Measurements from ENCODE around the gene LGALS3BP. TPM values are rescaled to one million over a fixed set of nuclear protein-coding genes. Genes with fewer than 3 reads are reported as not detected.

Gene LGALS3BP
- total and polyA plus RNA-seq, 2 donors (not counting 1 experiment from before 2014, with no cell fraction given): 1.8 to 7.5 TPM

DNA sequence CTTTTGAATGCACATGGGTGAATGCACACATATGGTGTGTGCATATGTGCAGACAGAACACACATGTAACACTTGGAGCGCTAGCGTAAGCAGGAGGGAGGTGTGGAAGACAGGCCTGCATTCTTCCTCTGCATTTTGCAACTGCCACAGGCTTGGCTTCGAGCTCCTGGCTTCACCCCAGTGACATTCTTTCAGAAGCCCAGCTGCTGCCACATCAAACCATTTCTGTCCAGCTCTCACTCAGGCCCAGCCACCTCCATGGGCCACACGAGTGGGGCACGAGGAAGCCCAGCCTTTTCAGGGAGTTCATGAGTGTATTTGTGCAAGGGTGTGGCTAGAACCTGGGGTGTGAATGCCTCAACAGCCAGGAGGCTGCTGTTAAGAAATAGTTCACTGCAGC is 18.8 kb downstream of the LGALS3BP start:
- no peak overlapping the region for H2AFZ ChIP-seq (ENCODE audit: insufficient read depth, low read depth, low read length, poor library complexity, severe bottlenecking)
- H3K27ac Mint-ChIP-seq: no peak overlapping the region
- peaks cover 9 to 12% of the 10 kb centered on the region in 2 donors for H3K4me1 ChIP-seq (ENCODE audit: control insufficient read depth in 2 of 2, insufficient read depth in 2 of 2, low read length in 2 of 2)
- no peaks in the 10 kb centered on the region for H3K9me3 Mint-ChIP-seq (ENCODE audit: insufficient read depth)
- H3K4me3 ChIP-seq (ENCODE audit: control extremely low read depth in 1 of 5, extremely low read depth in 1 of 5, insufficient read depth in 1 of 5, low read depth in 2 of 5, low read length in 4 of 5): no peak overlapping the region
- no peaks in the 10 kb centered on the region for H4K20me1 ChIP-seq (ENCODE audit: control insufficient read depth, insufficient read depth, low read length, poor library complexity, severe bottlenecking)
- ATAC-seq (ENCODE audit: low read depth): no peak
- H3K27me3 ChIP-seq (replicated peaks in 1 of 4; ENCODE audit: control extremely low read depth in 1 of 4, control insufficient read depth in 3 of 4, insufficient read depth in 4 of 4, low read length in 3 of 4): no peaks in the 10 kb centered on the region
- no peak for DNase-seq
- intact Hi-C loops (cut with micrococcal nuclease): no loop called here
- peaks cover 0 to 5% (median 0%) of the 10 kb centered on the region in 3 donors for H3K9me3 ChIP-seq (ENCODE audit: control extremely low read depth in 1 of 3, control insufficient read depth in 2 of 3, insufficient read depth in 1 of 3, low read length in 2 of 3)
- H3K4me3 Mint-ChIP-seq: no peak overlapping the region
- no peaks in the 10 kb centered on the region for H3K27me3 Mint-ChIP-seq
- TF ChIP-seq EZH2 (IDR thresholded peaks at IDR 0.05; ENCODE audit: borderline replicate concordance, insufficient read depth, low read depth, low read length, poor library complexity, severe bottlenecking): no peak
- TF ChIP-seq, protein P1, sequence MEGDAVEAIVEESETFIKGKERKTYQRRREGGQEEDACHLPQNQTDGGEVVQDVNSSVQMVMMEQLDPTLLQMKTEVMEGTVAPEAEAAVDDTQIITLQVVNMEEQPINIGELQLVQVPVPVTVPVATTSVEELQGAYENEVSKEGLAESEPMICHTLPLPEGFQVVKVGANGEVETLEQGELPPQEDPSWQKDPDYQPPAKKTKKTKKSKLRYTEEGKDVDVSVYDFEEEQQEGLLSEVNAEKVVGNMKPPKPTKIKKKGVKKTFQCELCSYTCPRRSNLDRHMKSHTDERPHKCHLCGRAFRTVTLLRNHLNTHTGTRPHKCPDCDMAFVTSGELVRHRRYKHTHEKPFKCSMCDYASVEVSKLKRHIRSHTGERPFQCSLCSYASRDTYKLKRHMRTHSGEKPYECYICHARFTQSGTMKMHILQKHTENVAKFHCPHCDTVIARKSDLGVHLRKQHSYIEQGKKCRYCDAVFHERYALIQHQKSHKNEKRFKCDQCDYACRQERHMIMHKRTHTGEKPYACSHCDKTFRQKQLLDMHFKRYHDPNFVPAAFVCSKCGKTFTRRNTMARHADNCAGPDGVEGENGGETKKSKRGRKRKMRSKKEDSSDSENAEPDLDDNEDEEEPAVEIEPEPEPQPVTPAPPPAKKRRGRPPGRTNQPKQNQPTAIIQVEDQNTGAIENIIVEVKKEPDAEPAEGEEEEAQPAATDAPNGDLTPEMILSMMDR (IDR thresholded peaks at IDR 0.05): no peak
- H3K79me2 ChIP-seq (ENCODE audit: control insufficient read depth, insufficient read depth, low read length): no peaks in the 10 kb centered on the region
- H3K9ac ChIP-seq (ENCODE audit: low read length): no peak overlapping the region
- POLR2A ChIA-PET: no interaction called here
- no peak overlapping the region for H3K27ac ChIP-seq (ENCODE audit: low read length in 2 of 2)
- no peak overlapping the region for H3K4me2 ChIP-seq (replicated peaks; ENCODE audit: low read depth, low read length, poor library complexity, severe bottlenecking)
- H3K4me1 Mint-ChIP-seq: peaks cover 14% of the 10 kb centered on the region
- CTCF ChIA-PET: interaction anchor here (2.8 kb wide), 1 partner anchor 11 kb away, joined by 7 read pairs; no protein-coding TSS in a partner anchor
- no peaks in the 10 kb centered on the region for H3K36me3 ChIP-seq (replicated peaks in 1 of 2; ENCODE audit: control extremely low read depth in 1 of 2, control insufficient read depth in 1 of 2, extremely low read depth in 1 of 2, insufficient read depth in 2 of 2, low read length in 1 of 2)
- 84% methylated on average over 5 of the region's 5 CpGs for WGBS (ENCODE audit: insufficient coverage)

DNA sequence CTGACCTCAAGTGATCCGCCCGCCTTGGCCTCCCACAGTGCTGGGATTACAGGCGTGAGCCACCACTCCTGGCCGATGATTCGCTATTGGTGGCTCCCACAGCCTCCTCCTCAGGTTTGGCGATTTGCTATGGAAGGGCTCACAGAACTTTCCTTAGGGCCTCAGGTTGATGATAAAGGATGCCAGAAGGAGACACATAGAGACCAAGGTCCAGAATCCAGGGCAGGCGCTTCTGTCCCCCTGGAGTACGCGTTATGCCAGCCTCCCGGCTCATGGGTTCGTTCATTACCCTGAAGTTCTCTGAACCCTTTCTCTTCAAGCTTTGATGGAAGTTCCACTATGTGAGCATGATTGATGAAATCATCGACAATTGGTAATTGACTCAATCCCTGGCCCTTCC is 19.9 kb downstream of the LGALS3BP start:
- H2AFZ ChIP-seq (ENCODE audit: insufficient read depth, low read depth, low read length, poor library complexity, severe bottlenecking): no peak overlapping the region
- no peak overlapping the region for H3K4me3 ChIP-seq (ENCODE audit: control extremely low read depth in 1 of 5, extremely low read depth in 1 of 5, insufficient read depth in 1 of 5, low read depth in 2 of 5, low read length in 4 of 5)
- TF ChIP-seq, protein P1 (IDR thresholded peaks at IDR 0.05): no peak
- no peak for TF ChIP-seq EZH2 (IDR thresholded peaks at IDR 0.05; ENCODE audit: borderline replicate concordance, insufficient read depth, low read depth, low read length, poor library complexity, severe bottlenecking)
- Mint-ChIP-seq H3K27me3 (no peaks in the 10 kb centered on the region), H3K9me3 (ENCODE audit: insufficient read depth) (no peaks in the 10 kb centered on the region), H3K27ac (no peak overlapping the region), H3K4me3 (no peak overlapping the region), H3K4me1 (peaks cover 3% of the 10 kb centered on the region)
- 98% methylated on average over 10 of the region's 12 CpGs for WGBS (ENCODE audit: insufficient coverage)
- H3K36me3 ChIP-seq (replicated peaks in 1 of 2; ENCODE audit: control extremely low read depth in 1 of 2, control insufficient read depth in 1 of 2, extremely low read depth in 1 of 2, insufficient read depth in 2 of 2, low read length in 1 of 2): no peaks in the 10 kb centered on the region
- H3K79me2 ChIP-seq (ENCODE audit: control insufficient read depth, insufficient read depth, low read length): no peaks in the 10 kb centered on the region
- no peak overlapping the region for H3K27ac ChIP-seq (ENCODE audit: low read length in 2 of 2)
- POLR2A ChIA-PET: no interaction called here
- DNase-seq: no peak
- intact Hi-C loops (cut with micrococcal nuclease): no loop called here
- peaks cover 0 to 1% (median 0%) of the 10 kb centered on the region in 3 donors for H3K9me3 ChIP-seq (ENCODE audit: control extremely low read depth in 1 of 3, control insufficient read depth in 2 of 3, insufficient read depth in 1 of 3, low read length in 2 of 3)
- no peaks in the 10 kb centered on the region for H3K27me3 ChIP-seq (replicated peaks in 1 of 4; ENCODE audit: control extremely low read depth in 1 of 4, control insufficient read depth in 3 of 4, insufficient read depth in 4 of 4, low read length in 3 of 4)
- H3K4me2 ChIP-seq (replicated peaks; ENCODE audit: low read depth, low read length, poor library complexity, severe bottlenecking): no peak overlapping the region
- CTCF ChIA-PET: interaction anchor here (2.8 kb wide), 1 partner anchor 12 kb away, joined by 7 read pairs; no protein-coding TSS in a partner anchor
- no peak for ATAC-seq (ENCODE audit: low read depth)
- H4K20me1 ChIP-seq (ENCODE audit: control insufficient read depth, insufficient read depth, low read length, poor library complexity, severe bottlenecking): no peaks in the 10 kb centered on the region
- H3K4me1 ChIP-seq (ENCODE audit: control insufficient read depth in 2 of 2, insufficient read depth in 2 of 2, low read length in 2 of 2): peaks cover 0 to under 1% of the 10 kb centered on the region in 2 donors
- H3K9ac ChIP-seq (ENCODE audit: low read length): no peak overlapping the region
